Effector CD8-positive, alpha-beta T cell (primary cell): ENCODE results near the gene UTP25.
"Not testable (repeated sequence)": the region's sequence is repeated elsewhere in the genome, so short reads cannot be mapped to it uniquely, and the experiment has no call there.

Experiments
- DNase-seq: peaks from one replicate; lab custom pipeline; 2025; lab: John Stamatoyannopoulos, UW

UTP25 gene

GRCh38 chr1:209896346-209896745 lies 68.6 kb downstream of the UTP25 start:
- DNase-seq, result no peak

- DNase-seq, result not testable (repeated sequence)
Measured at GRCh38 chr1:209898271-209898670, 70.5 kb downstream of the UTP25 start.

GRCh38 chr1:209898851-209899250 lies 71.1 kb downstream of the UTP25 start:
- not testable (repeated sequence) for DNase-seq

GRCh38 chr1:209899948-209900347 lies 72.2 kb downstream of the UTP25 start:
- DNase-seq, result no peak

GRCh38 chr1:209900734-209901133 lies 73.0 kb downstream of the UTP25 start:
- DNase-seq, result no peak

GRCh38 chr1:209901211-209901610 lies 73.4 kb downstream of the UTP25 start:
- no peak for DNase-seq

- DNase-seq, result not testable (repeated sequence)
Measured at GRCh38 chr1:209904774-209905173, 77.0 kb downstream of the UTP25 start.
